ENCODE data around the gene CBLC.

- TF ChIP-seq POLR2A (IDR thresholded peaks at IDR 0.05) = no peak
- TF ChIP-seq CTCF (IDR thresholded peaks at IDR 0.05) = no peak
These were observed 33.4 kb downstream of the CBLC start for GRCh38 chr19:44811122-44811419.
